Loucy (cell line): ENCODE measurements around the gene INPP4B.

Experiments used
- H2AFZ ChIP-seq: fragments of 200-600 bp; sonication (generic); 2 replicates; pipeline ENCODE4 v1.6.0; 2016; ENCODE audit warnings: antibody characterized with exemption, mild to moderate bottlenecking, low read length, moderate library complexity
- H3F3A ChIP-seq: fragments of 200-600 bp; 2 replicates; pipeline ENCODE4 v1.6.0; 2016; ENCODE audit warnings: antibody characterized with exemption, low read depth, mild to moderate bottlenecking
- H3K27me3 ChIP-seq: fragments of 200-600 bp; sonication (generic); 2 replicates; pipeline ENCODE4 v1.6.1; 2014; ENCODE audit warnings: low read length, mild to moderate bottlenecking; ENCODE audit not compliant: insufficient read depth, poor library complexity, severe bottlenecking
- H3K36me3 ChIP-seq: fragments of 200-600 bp; sonication (generic); 2 replicates; pipeline ENCODE4 v1.6.1; 2016; ENCODE audit warnings: low read length; ENCODE audit not compliant: insufficient read depth
- H3K4me1 ChIP-seq: fragments of 200-600 bp; sonication (generic); 2 replicates; pipeline ENCODE4 v1.5.1; 2014; ENCODE audit warnings: low read length, mild to moderate bottlenecking; ENCODE audit not compliant: insufficient read depth, poor library complexity, severe bottlenecking
- H3K4me2 ChIP-seq: fragments of 200-600 bp; sonication (generic); 2 replicates; pipeline ENCODE4 v1.6.0; 2014; ENCODE audit warnings: antibody characterized with exemption, low read length, low read depth, mild to moderate bottlenecking; ENCODE audit not compliant: poor library complexity, severe bottlenecking
- H3K4me3 ChIP-seq: fragments of 200-600 bp; sonication (generic); 2 replicates; pipeline ENCODE4 v1.5.1; 2014; ENCODE audit warnings: low read length, mild to moderate bottlenecking, mixed read lengths; ENCODE audit not compliant: poor library complexity, severe bottlenecking
- H3K79me2 ChIP-seq: fragments of 200-600 bp; sonication (generic); 2 replicates; pipeline ENCODE4 v1.6.1; 2014; ENCODE audit warnings: low read length; ENCODE audit not compliant: insufficient read depth
- H3K9ac ChIP-seq: fragments of 200-600 bp; sonication (generic); 2 replicates; pipeline ENCODE4 v1.6.0; 2014; ENCODE audit warnings: mild to moderate bottlenecking, low read depth, low read length, moderate library complexity; ENCODE audit not compliant: poor library complexity, severe bottlenecking
- H3K9me2 ChIP-seq: fragments of 200-600 bp; sonication (generic); replicated peaks from 2 replicates; pipeline ENCODE4 v1.6.1; 2016; ENCODE audit warnings: low read depth, low read length, mixed read lengths
- H3K9me3 ChIP-seq: fragments of 200-600 bp; sonication (generic); 2 replicates; pipeline ENCODE4 v1.6.1; 2014; ENCODE audit warnings: mild to moderate bottlenecking, antibody characterized with exemption, low read length, low read depth; ENCODE audit not compliant: insufficient read depth
- H4K20me1 ChIP-seq: fragments of 200-600 bp; sonication (generic); 2 replicates; pipeline ENCODE4 v1.6.0; 2014; ENCODE audit warnings: antibody characterized with exemption, low read length, mild to moderate bottlenecking; ENCODE audit not compliant: insufficient read depth, poor library complexity, severe bottlenecking
- EZH2phosphoT487 ChIP-seq: fragments of 200-600 bp; IDR thresholded peaks from 2 replicates; pipeline ENCODE4 v1.6.1; 2018; ENCODE audit warnings: antibody characterized with exemption, mild to moderate bottlenecking, moderate library complexity, borderline replicate concordance
- TF ChIP-seq, protein P1 (sequence below): fragments of 200-600 bp; sonication (generic); conservative IDR thresholded peaks from 2 replicates; pipeline ENCODE4 v1.5.1; 2014; ENCODE audit warnings: mild to moderate bottlenecking, antibody characterized with exemption, low read length

Gene INPP4B

DNA sequence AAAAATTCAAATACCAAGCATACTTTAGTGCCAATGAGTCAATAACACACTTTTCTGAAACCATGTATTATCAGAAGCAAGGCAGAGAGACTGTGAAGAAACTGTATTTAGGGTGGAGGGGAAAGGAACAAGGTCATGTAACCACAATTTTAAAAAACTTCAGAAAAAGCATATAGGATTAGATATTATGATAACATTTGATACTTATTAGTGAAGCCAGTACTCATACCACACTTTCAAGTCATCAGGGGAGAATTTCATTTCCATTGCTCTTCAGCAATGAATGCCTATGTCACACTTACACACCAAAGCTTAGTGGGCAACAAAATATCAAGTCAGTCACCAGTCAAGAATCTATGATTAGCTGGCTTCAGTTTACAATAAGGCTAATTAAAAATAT, 607.5 kb downstream of the INPP4B start:
- peaks cover 22% of the 10 kb centered on the region; the same call in 1 of the 2 replicates for H3K36me3 ChIP-seq
- H3K9ac ChIP-seq = no peak overlapping the region
- no peaks in the 10 kb centered on the region for H3F3A ChIP-seq
- H4K20me1 ChIP-seq = no peaks in the 10 kb centered on the region
- no peaks in the 10 kb centered on the region for H3K27me3 ChIP-seq
- no peak overlapping the region for H3K4me3 ChIP-seq
- H3K4me1 ChIP-seq = no peaks in the 10 kb centered on the region
- H2AFZ ChIP-seq = no peak overlapping the region
- TF ChIP-seq EZH2phosphoT487 = no peak
- TF ChIP-seq, protein P1, sequence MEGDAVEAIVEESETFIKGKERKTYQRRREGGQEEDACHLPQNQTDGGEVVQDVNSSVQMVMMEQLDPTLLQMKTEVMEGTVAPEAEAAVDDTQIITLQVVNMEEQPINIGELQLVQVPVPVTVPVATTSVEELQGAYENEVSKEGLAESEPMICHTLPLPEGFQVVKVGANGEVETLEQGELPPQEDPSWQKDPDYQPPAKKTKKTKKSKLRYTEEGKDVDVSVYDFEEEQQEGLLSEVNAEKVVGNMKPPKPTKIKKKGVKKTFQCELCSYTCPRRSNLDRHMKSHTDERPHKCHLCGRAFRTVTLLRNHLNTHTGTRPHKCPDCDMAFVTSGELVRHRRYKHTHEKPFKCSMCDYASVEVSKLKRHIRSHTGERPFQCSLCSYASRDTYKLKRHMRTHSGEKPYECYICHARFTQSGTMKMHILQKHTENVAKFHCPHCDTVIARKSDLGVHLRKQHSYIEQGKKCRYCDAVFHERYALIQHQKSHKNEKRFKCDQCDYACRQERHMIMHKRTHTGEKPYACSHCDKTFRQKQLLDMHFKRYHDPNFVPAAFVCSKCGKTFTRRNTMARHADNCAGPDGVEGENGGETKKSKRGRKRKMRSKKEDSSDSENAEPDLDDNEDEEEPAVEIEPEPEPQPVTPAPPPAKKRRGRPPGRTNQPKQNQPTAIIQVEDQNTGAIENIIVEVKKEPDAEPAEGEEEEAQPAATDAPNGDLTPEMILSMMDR = no peak
- no peaks in the 10 kb centered on the region for H3K9me3 ChIP-seq
- no peak overlapping the region for H3K4me2 ChIP-seq
- no peaks in the 10 kb centered on the region for H3K79me2 ChIP-seq
- no peaks in the 10 kb centered on the region for H3K9me2 ChIP-seq

DNA sequence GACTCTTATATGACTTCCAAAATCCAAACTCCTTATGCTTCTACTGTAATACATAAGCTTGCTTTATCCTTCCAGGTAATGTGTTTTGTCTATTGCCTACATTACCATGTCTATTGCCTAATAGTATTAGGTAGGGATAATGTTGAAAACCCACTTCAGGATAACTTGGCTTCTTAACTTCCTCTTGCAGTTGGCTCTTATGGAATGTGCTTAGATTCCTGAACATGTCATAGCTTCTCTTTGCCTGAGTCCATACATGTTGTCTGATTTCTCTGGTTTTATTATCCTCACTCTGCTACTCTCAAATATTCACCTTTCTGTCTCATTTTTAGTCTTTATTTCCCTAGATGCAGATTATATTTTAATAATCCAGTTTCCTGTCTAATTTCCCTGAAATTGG, 609.8 kb downstream of the INPP4B start:
- no peaks in the 10 kb centered on the region for H3K4me1 ChIP-seq
- no peaks in the 10 kb centered on the region for H3K79me2 ChIP-seq
- H3F3A ChIP-seq = no peaks in the 10 kb centered on the region
- H3K36me3 ChIP-seq = peaks cover 26% of the 10 kb centered on the region; the same call in 1 of the 2 replicates
- H3K4me3 ChIP-seq = no peak overlapping the region
- H4K20me1 ChIP-seq = no peaks in the 10 kb centered on the region
- no peak overlapping the region for H3K9ac ChIP-seq
- no peaks in the 10 kb centered on the region for H3K27me3 ChIP-seq
- H2AFZ ChIP-seq = no peak overlapping the region
- no peaks in the 10 kb centered on the region for H3K9me3 ChIP-seq
- no peaks in the 10 kb centered on the region for H3K9me2 ChIP-seq
- TF ChIP-seq, protein P1 = no peak
- no peak for TF ChIP-seq EZH2phosphoT487
- no peak overlapping the region for H3K4me2 ChIP-seq

DNA sequence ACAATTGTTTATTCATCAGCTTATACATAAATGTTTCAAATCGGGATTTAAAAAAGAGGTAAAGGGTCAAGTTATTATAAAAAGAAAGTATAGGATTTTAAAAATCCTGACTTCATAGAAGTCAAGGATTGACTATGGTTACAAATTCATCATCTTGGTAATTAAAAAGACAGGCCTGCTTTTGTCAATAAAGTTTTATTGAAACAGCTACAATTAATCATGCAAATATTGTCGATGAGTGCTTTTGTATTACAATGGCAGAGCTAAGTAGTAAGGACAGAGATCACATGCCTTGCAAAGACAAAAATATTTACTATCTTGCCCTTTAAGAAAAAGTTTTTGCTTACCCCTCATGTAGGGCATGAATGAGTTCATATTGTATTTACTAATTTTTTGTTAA, 614.3 kb downstream of the INPP4B start:
- no peaks in the 10 kb centered on the region for H4K20me1 ChIP-seq
- no peak overlapping the region for H2AFZ ChIP-seq
- no peaks in the 10 kb centered on the region for H3K4me1 ChIP-seq
- no peak overlapping the region for H3K4me2 ChIP-seq
- H3K27me3 ChIP-seq = no peaks in the 10 kb centered on the region
- no peak for TF ChIP-seq EZH2phosphoT487
- TF ChIP-seq, protein P1 = no peak
- H3K79me2 ChIP-seq = no peaks in the 10 kb centered on the region
- no peaks in the 10 kb centered on the region for H3F3A ChIP-seq
- no peak overlapping the region for H3K9ac ChIP-seq
- no peak overlapping the region for H3K4me3 ChIP-seq
- H3K9me2 ChIP-seq = no peaks in the 10 kb centered on the region
- no peaks in the 10 kb centered on the region for H3K9me3 ChIP-seq
- H3K36me3 ChIP-seq = peaks cover 18% of the 10 kb centered on the region; the same call in 1 of the 2 replicates
